ENCODE results near the gene NCK2. TPM values are rescaled to one million over a fixed set of nuclear protein-coding genes. Genes with fewer than 3 reads are reported as not detected.

Gene NCK2
- total RNA-seq, 1 experiment from 2014 or later, result 45.4 TPM

GRCh38 chr2:105839793-105840192 is 95.1 kb downstream of the NCK2 start:
- ATAC-seq, result no peak
- Histone ChIP-seq H3K27ac (ENCODE audit: low read length) (no peak overlapping the region), H3K4me3 (ENCODE audit: low read length) (no peak overlapping the region)

GRCh38 chr2:105840933-105841332 is 96.2 kb downstream of the NCK2 start:
- TF ChIP-seq EZH2phosphoT487 (IDR thresholded peaks at IDR 0.05; ENCODE audit: borderline replicate concordance, low read length) (no peak), CTCF (conservative IDR thresholded peaks at IDR 0.05; ENCODE audit: low read depth, low read length) (no peak), EZH2 (IDR thresholded peaks at IDR 0.05; ENCODE audit: low read length, unreplicated experiment) (no peak)
- Histone ChIP-seq H3K4me3 (ENCODE audit: low read length) (no peak overlapping the region), H3K36me3 (ENCODE audit: low read depth, low read length) (no peaks in the 10 kb centered on the region), H3K9me3 (ENCODE audit: low read length) (no peaks in the 10 kb centered on the region), H2AFZ (ENCODE audit: low read length) (no peak overlapping the region), H3K27me3 (ENCODE audit: low read length) (no peaks in the 10 kb centered on the region), H4K20me1 (ENCODE audit: low read length) (0 out of 2 replicates have a peak, but pooled peaks cover 4% of the 10 kb centered on the region), H3K9me2 (replicated peaks; ENCODE audit: low read length) (no peaks in the 10 kb centered on the region), H3K79me2 (ENCODE audit: low read length) (peaks cover 17% of the 10 kb centered on the region; the same call in 1 of the 2 replicates), H3F3A (ENCODE audit: low read length, unreplicated experiment) (no peaks in the 10 kb centered on the region), H3K9ac (ENCODE audit: low read length) (no peak overlapping the region), H3K27ac (ENCODE audit: low read length) (no peak overlapping the region), H3K4me2 (ENCODE audit: low read length) (no peak overlapping the region), H3K4me1 (ENCODE audit: insufficient read depth, low read length) (no peaks in the 10 kb centered on the region)
- DNase-seq, result no peak
- ATAC-seq, result no peak
- CTCF ChIA-PET, result no interaction called here
- BruUV-seq (replicated peaks), result no TSS peak
- intact Hi-C loops (cut with micrococcal nuclease), result no loop called here
- POLR2A ChIA-PET (ENCODE audit: unreplicated experiment), result no interaction called here

More at GRCh38 chr2:105839793-105840192, 95.1 kb downstream of the NCK2 start:
- no TSS peak for BruUV-seq (replicated peaks)
- DNase-seq, result no peak
- Histone ChIP-seq H3K9me2 (replicated peaks; ENCODE audit: low read length) (no peaks in the 10 kb centered on the region), H3K79me2 (ENCODE audit: low read length) (peaks cover 26% of the 10 kb centered on the region; the same call in 1 of the 2 replicates), H3K4me2 (ENCODE audit: low read length) (no peak overlapping the region), H2AFZ (ENCODE audit: low read length) (no peak overlapping the region), H3K27me3 (ENCODE audit: low read length) (no peaks in the 10 kb centered on the region), H3F3A (ENCODE audit: low read length, unreplicated experiment) (no peaks in the 10 kb centered on the region), H4K20me1 (ENCODE audit: low read length) (0 out of 2 replicates have a peak, but pooled peaks cover 4% of the 10 kb centered on the region), H3K36me3 (ENCODE audit: low read depth, low read length) (peaks cover 3% of the 10 kb centered on the region; the same call in 1 of the 2 replicates), H3K4me1 (ENCODE audit: insufficient read depth, low read length) (no peaks in the 10 kb centered on the region), H3K9me3 (ENCODE audit: low read length) (0 out of 2 replicates have a peak, but pooled peaks cover 3% of the 10 kb centered on the region), H3K9ac (ENCODE audit: low read length) (no peak overlapping the region)
- ChIA-PET CTCF (no interaction called here), POLR2A (ENCODE audit: unreplicated experiment) (no interaction called here)
- intact Hi-C loops (cut with micrococcal nuclease), result no loop called here
- TF ChIP-seq CTCF (conservative IDR thresholded peaks at IDR 0.05; ENCODE audit: low read depth, low read length) (no peak), EZH2phosphoT487 (IDR thresholded peaks at IDR 0.05; ENCODE audit: borderline replicate concordance, low read length) (no peak), EZH2 (IDR thresholded peaks at IDR 0.05; ENCODE audit: low read length, unreplicated experiment) (no peak)

- no peaks in the 10 kb centered on the region for H3K4me1 ChIP-seq (ENCODE audit: insufficient read depth, low read length)
- 0 out of 2 replicates have a peak, but pooled peaks cover 4% of the 10 kb centered on the region for H4K20me1 ChIP-seq (ENCODE audit: low read length)
- DNase-seq, result no peak
- no peak overlapping the region for H3K27ac ChIP-seq (ENCODE audit: low read length)
- no peak overlapping the region for H3K4me2 ChIP-seq (ENCODE audit: low read length)
- no peak for TF ChIP-seq EZH2 (IDR thresholded peaks at IDR 0.05; ENCODE audit: low read length, unreplicated experiment)
- no peak for TF ChIP-seq EZH2phosphoT487 (IDR thresholded peaks at IDR 0.05; ENCODE audit: borderline replicate concordance, low read length)
- no peak for TF ChIP-seq CTCF (conservative IDR thresholded peaks at IDR 0.05; ENCODE audit: low read depth, low read length)
- ChIA-PET CTCF (no interaction called here), POLR2A (ENCODE audit: unreplicated experiment) (no interaction called here)
- H3K9me2 ChIP-seq (replicated peaks; ENCODE audit: low read length), result no peaks in the 10 kb centered on the region
- no TSS peak for BruUV-seq (replicated peaks)
- intact Hi-C loops (cut with micrococcal nuclease), result no loop called here
- no peaks in the 10 kb centered on the region for H3K36me3 ChIP-seq (ENCODE audit: low read depth, low read length)
- no peaks in the 10 kb centered on the region for H3K27me3 ChIP-seq (ENCODE audit: low read length)
- no peak overlapping the region for H3K9ac ChIP-seq (ENCODE audit: low read length)
- peaks cover 11% of the 10 kb centered on the region; the same call in 1 of the 2 replicates for H3K79me2 ChIP-seq (ENCODE audit: low read length)
- ATAC-seq, result no peak
- H3F3A ChIP-seq (ENCODE audit: low read length, unreplicated experiment), result no peaks in the 10 kb centered on the region
- H3K9me3 ChIP-seq (ENCODE audit: low read length), result no peaks in the 10 kb centered on the region
- no peak overlapping the region for H3K4me3 ChIP-seq (ENCODE audit: low read length)
- H2AFZ ChIP-seq (ENCODE audit: low read length), result no peak overlapping the region
Measured at GRCh38 chr2:105841551-105841950, 96.8 kb downstream of the NCK2 start.
